A549 treated with GW870086 at 1 μM for 4 hours (cell line): ENCODE data around the gene ERGIC1. TPM values are rescaled to one million over a fixed set of nuclear protein-coding genes. Genes with fewer than 3 reads are reported as not detected.

Experiments used
- total RNA-seq: library from RNA; stranded (reverse); fragments of 200-300 nt; extraction: Qiagen RNA extraction; gene quantifications from 5 replicates; pipeline ENCODE4 v1.2.3, GENCODE V29; 2022; ENCODE audit warnings: low read depth

The ERGIC1 gene, protein sequence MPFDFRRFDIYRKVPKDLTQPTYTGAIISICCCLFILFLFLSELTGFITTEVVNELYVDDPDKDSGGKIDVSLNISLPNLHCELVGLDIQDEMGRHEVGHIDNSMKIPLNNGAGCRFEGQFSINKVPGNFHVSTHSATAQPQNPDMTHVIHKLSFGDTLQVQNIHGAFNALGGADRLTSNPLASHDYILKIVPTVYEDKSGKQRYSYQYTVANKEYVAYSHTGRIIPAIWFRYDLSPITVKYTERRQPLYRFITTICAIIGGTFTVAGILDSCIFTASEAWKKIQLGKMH
- total RNA-seq, result 266 to 331 TPM (median 307 TPM) in 5 replicates

DNA sequence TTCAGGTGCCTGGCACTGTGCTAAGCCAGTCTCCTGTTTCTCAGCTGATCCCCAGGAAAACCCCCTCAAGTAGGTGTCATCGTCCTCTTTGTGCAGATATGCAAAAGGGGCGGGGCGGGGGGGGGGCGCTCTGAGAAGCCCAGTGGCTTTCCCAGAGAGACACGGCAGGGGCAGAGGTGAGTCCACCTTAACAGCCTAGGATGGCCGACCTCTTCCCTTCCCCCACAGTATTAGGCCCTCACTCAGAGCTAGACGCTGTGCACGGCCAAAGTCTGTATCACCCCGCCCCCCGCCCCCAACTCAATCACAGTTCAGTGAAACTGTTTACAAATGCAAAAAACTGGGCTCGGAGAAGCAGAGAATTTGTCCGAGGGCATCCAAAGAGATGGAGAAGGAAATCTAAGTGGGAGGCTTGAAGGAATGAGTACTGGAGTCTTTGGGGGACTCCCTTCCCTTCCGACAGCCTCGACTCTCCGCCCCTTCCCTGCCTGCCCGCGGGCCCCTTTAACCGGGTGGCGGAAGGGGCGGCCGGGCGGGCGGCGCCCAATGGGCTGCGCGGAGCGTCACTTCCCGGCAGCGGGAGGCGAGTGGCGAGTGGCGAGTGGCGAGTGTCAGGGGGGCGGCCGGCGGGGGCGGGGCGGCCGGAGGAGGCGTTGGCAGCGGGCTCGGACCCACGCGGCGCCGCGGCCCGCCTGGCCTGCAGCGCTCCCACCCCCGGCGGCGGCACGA lies at the start of gene ERGIC1:
Gene ERGIC1, plus strand, starts transcription at position 566 of the 729 bp plus-strand sequence. Its CDS starts 163 bp downstream, at position 729.

DNA sequence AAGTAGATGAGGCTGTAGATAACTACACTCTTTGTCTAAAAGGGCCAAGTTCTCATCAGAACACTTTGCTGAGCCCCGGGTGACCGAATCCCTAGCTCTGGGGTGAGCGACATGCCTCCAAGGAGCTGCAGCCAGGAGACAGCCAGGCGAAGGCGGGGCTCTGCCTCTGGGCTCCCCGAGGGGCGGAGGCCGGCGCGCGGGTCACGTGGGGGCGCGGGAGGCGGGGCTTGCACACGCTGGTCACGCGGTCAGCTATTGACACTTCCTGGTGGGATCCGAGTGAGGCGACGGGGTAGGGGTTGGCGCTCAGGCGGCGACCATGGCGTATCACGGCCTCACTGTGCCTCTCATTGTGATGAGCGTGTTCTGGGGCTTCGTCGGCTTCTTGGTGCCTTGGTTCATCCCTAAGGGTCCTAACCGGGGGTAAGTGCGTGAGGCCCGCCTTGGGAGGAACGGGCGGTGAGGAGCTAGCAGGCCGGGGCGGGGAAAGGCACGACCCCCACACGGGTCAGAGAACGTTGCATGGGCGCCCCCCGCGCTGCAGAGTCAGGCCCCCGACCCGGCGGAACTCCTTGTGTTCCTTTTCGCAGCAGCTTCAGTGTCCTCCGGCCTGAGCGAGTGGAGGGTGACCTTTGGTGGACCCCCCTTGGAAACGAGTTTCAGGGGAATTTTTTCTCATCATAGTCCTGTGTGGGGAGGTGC lies 149.6 kb downstream of the ERGIC1 start, which contains the start of gene ATP6V0E1:
Gene ATP6V0E1, plus strand, starts transcription at position 230 of the 702 bp plus-strand sequence. Its CDS starts 90 bp downstream, at position 320.

Other genes with a start within 250 kb of the ERGIC1 start
- gene NEURL1B, start 193.0 kb upstream of the ERGIC1 start, total RNA-seq, result 2.3 to 4.7 TPM (median 4.1 TPM) in 5 replicates
- gene DUSP1, start 63.1 kb upstream of the ERGIC1 start, total RNA-seq, result 409 to 531 TPM (median 500 TPM) in 5 replicates
- 119 to 137 TPM (median 127 TPM) in 5 replicates for gene RPL26L1, start 125.2 kb downstream of the ERGIC1 start, total RNA-seq
- 253 to 443 TPM (median 360 TPM) in 5 replicates for gene ATP6V0E1, start 149.5 kb downstream of the ERGIC1 start, total RNA-seq
- gene CREBRF, start 222.1 kb downstream of the ERGIC1 start, total RNA-seq, result 1.2 to 2.9 TPM (median 2.3 TPM) in 5 replicates